ENCODE measurements around the gene DIAPH1. TPM values are rescaled to one million over a fixed set of nuclear protein-coding genes. Genes with fewer than 3 reads are reported as not detected.

Gene DIAPH1
- total RNA-seq, 1 experiment from 2014 or later = 117 TPM

- H3K27ac ChIP-seq (ENCODE audit: insufficient read length, low read depth, low read length) = no peak overlapping the region
- H3K4ac ChIP-seq (ENCODE audit: low read depth, low read length) = no peak overlapping the region
- peaks cover 7% of the 10 kb centered on the region for H3K79me1 ChIP-seq (ENCODE audit: insufficient read depth, low read depth, low read length, poor library complexity, severe bottlenecking)
- peaks cover 2% of the 10 kb centered on the region for H3K27me3 Mint-ChIP-seq (ENCODE audit: low read depth)
- no CpG with 5 or more reads among the region's 12 CpGs for WGBS (ENCODE audit: extremely low coverage, insufficient read length, low lambda C conversion rate)
- no peak overlapping the region; a peak in 1 of 7 replicates for H3K27ac Mint-ChIP-seq
- no peak overlapping the region for H3K14ac ChIP-seq (ENCODE audit: insufficient read depth, low read length)
- H4K20me1 ChIP-seq (ENCODE audit: control insufficient read depth, insufficient read depth, insufficient read length) = no peaks in the 10 kb centered on the region
- H4K8ac ChIP-seq (replicated peaks; ENCODE audit: insufficient read length, low read depth, low read length) = no peak overlapping the region
- no peak overlapping the region for H2AFZ ChIP-seq (ENCODE audit: low read length)
- DNase-seq = no peak
- no peak overlapping the region for H3K9ac ChIP-seq (ENCODE audit: extremely low read depth, insufficient read length, low read length)
- H2BK120ac ChIP-seq (ENCODE audit: low read depth, low read length, poor library complexity, severe bottlenecking) = no peak overlapping the region
- no peak overlapping the region for H3K56ac ChIP-seq (ENCODE audit: insufficient read length, low read depth, low read length)
- no peak overlapping the region for H3T11ph ChIP-seq (ENCODE audit: low read length)
- H4K5ac ChIP-seq (ENCODE audit: insufficient read length, low read depth, low read length) = no peak overlapping the region
- peaks cover 14% of the 10 kb centered on the region for H3K23me2 ChIP-seq (ENCODE audit: insufficient read length, low read depth, low read length, poor library complexity, severe bottlenecking)
- no peak overlapping the region for H3K4me2 ChIP-seq (ENCODE audit: insufficient read depth, insufficient read length, low read length)
- peaks cover 22 to 28% of the 10 kb centered on the region in 2 experiments for H3K4me1 Mint-ChIP-seq
- H4K91ac ChIP-seq (ENCODE audit: insufficient read length, low read depth, low read length) = no peak overlapping the region
- no peak overlapping the region for H2BK12ac ChIP-seq (ENCODE audit: insufficient read length, low read depth, low read length)
- H3K27me3 ChIP-seq (ENCODE audit: insufficient read depth, low read length) = no peaks in the 10 kb centered on the region
- H3K4me1 ChIP-seq (ENCODE audit: insufficient read depth, low read length) = peaks cover 4% of the 10 kb centered on the region; the same call in 1 of the 2 replicates
- H2AK5ac ChIP-seq (ENCODE audit: insufficient read length, low read length) = no peak overlapping the region
- no peaks in the 10 kb centered on the region; a peak in 1 of 5 replicates for H3K9me3 Mint-ChIP-seq
- H3K4me3 Mint-ChIP-seq = no peak overlapping the region
- no peak overlapping the region for H2BK5ac ChIP-seq (ENCODE audit: insufficient read length, low read length)
- H3K18ac ChIP-seq (ENCODE audit: insufficient read length, low read depth, low read length) = no peak overlapping the region
- no peak for TF ChIP-seq CTCF (conservative IDR thresholded peaks at IDR 0.05)
- no peak overlapping the region for H2BK20ac ChIP-seq (ENCODE audit: low read depth, low read length, poor library complexity, severe bottlenecking)
- peaks cover 19 to 26% (median 19%) of the 10 kb centered on the region in 3 experiments; a peak in 6 of 7 replicates for H3K36me3 Mint-ChIP-seq (ENCODE audit: insufficient read depth in 1 of 3, low read depth in 3 of 3)
- H2BK15ac ChIP-seq (ENCODE audit: low read depth, low read length) = no peak overlapping the region
- H3K9me3 ChIP-seq (ENCODE audit: control insufficient read depth, low read depth, low read length) = no peaks in the 10 kb centered on the region
- peaks cover 10% of the 10 kb centered on the region; the same call in 1 of the 2 replicates for H3K79me2 ChIP-seq (ENCODE audit: insufficient read depth, low read length)
- no peak overlapping the region for H3K23ac ChIP-seq (ENCODE audit: insufficient read length, low read depth, low read length)
These were observed 20.7 kb upstream of the DIAPH1 start for GRCh38 chr5:141639357-141640050.

All from H9 (cell line).